ENCODE data around the gene PATZ1. TPM values are rescaled to one million over a fixed set of nuclear protein-coding genes. Genes with fewer than 3 reads are reported as not detected.

The PATZ1 gene
- total and polyA plus RNA-seq, 2 experiments from 2014 or later, result 1.3 to 9.6 TPM

DNA sequence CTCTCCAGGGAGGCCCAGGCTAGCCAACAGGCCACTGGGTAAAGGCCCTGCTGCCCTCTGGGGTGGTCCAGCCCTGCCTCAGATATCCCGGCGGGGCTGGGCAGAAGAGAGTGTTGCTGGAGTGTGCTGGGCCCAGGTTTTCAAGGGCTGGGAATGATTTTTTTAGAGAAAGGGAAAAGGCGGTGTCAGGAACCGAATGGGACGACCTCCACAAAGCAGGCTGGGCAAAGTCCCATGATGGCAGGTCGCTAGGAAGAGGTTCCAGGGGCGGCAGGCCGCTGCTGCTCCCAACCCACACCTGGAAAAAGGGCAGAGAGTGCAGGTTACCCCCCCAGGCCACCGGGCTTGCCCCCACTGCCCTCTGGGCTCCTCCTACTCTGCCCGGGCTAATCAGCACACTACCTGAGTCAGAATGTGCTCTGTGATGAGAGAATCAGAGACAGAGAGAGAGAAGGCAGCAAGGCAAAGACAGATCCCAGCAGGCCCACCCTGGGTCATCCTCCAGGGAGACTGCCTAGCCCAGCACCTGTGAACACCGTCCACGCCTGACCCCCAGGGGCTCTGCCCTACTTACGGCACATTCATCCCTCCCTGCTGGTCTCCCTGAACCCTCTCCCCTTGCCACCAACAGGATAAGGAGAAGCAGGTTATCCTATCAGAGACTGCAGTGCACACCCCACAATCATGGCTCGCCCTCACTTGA is 4.6 kb downstream of the PATZ1 start:
- H3K36me3 ChIP-seq (ENCODE audit: low read depth), result no peaks in the 10 kb centered on the region
- H3K79me2 ChIP-seq (ENCODE audit: insufficient read depth), result no peaks in the 10 kb centered on the region
- H3K27ac ChIP-seq, result no peak overlapping the region
- no peak overlapping the region for H3K4me3 ChIP-seq
- in situ Hi-C loops (cut with MboI), result no loop called here
- no peak for TF ChIP-seq EZH2phosphoT487 (IDR thresholded peaks at IDR 0.05; ENCODE audit: insufficient read depth, low read depth)
- no peak for TF ChIP-seq EZH2 (IDR thresholded peaks at IDR 0.05; ENCODE audit: insufficient read depth, poor library complexity, severe bottlenecking)
- no peak overlapping the region for H3K4me2 ChIP-seq (ENCODE audit: unreplicated experiment)
- H3K9me2 ChIP-seq (ENCODE audit: insufficient read depth), result no peaks in the 10 kb centered on the region
- no peak overlapping the region for H3K9ac ChIP-seq
- H3F3A ChIP-seq (ENCODE audit: insufficient read depth), result peaks cover 6% of the 10 kb centered on the region; the same call in 1 of the 2 replicates
- H2AFZ ChIP-seq, result no peak overlapping the region
- H3K9me3 ChIP-seq (ENCODE audit: low read depth), result no peaks in the 10 kb centered on the region
- WGBS, 2 experiments (ENCODE audit: low coverage in 1 of 2, low lambda C conversion rate in 2 of 2, missing lambda C conversion rate in 2 of 2), result 85 to 86% methylated on average over 14 of the region's 14 CpGs
- no peaks in the 10 kb centered on the region; the same call in 1 of the 2 replicates for H3K4me1 ChIP-seq (ENCODE audit: insufficient read depth)
- no peaks in the 10 kb centered on the region for H4K20me1 ChIP-seq (ENCODE audit: insufficient read depth)
- DNase-seq, result no peak
- no peaks in the 10 kb centered on the region for H3K27me3 ChIP-seq (replicated peaks; ENCODE audit: insufficient read depth)

- Histone ChIP-seq H2AFZ (no peak overlapping the region), H3K36me3 (ENCODE audit: low read depth) (no peaks in the 10 kb centered on the region), H3K9me2 (ENCODE audit: insufficient read depth) (no peaks in the 10 kb centered on the region), H3K9ac (no peak overlapping the region), H3F3A (ENCODE audit: insufficient read depth) (peaks cover 6% of the 10 kb centered on the region; the same call in 1 of the 2 replicates), H3K4me1 (ENCODE audit: insufficient read depth) (no peaks in the 10 kb centered on the region; the same call in 1 of the 2 replicates), H3K27ac (no peak overlapping the region), H3K79me2 (ENCODE audit: insufficient read depth) (no peaks in the 10 kb centered on the region), H4K20me1 (ENCODE audit: insufficient read depth) (no peaks in the 10 kb centered on the region), H3K4me3 (no peak overlapping the region), H3K27me3 (replicated peaks; ENCODE audit: insufficient read depth) (no peaks in the 10 kb centered on the region), H3K4me2 (ENCODE audit: unreplicated experiment) (no peak overlapping the region), H3K9me3 (ENCODE audit: low read depth) (no peaks in the 10 kb centered on the region)
- in situ Hi-C loops (cut with MboI), result no loop called here
- DNase-seq, result no peak
- 14 to 23% methylated on average over 2 of the region's 2 CpGs for WGBS, 2 experiments (ENCODE audit: low coverage in 1 of 2, low lambda C conversion rate in 2 of 2, missing lambda C conversion rate in 2 of 2)
- TF ChIP-seq EZH2 (IDR thresholded peaks at IDR 0.05; ENCODE audit: insufficient read depth, poor library complexity, severe bottlenecking), result no peak
- TF ChIP-seq EZH2phosphoT487 (IDR thresholded peaks at IDR 0.05; ENCODE audit: insufficient read depth, low read depth), result no peak
Observed at GRCh38 chr22:31340765-31341247, 5.3 kb downstream of the PATZ1 start.

DNA sequence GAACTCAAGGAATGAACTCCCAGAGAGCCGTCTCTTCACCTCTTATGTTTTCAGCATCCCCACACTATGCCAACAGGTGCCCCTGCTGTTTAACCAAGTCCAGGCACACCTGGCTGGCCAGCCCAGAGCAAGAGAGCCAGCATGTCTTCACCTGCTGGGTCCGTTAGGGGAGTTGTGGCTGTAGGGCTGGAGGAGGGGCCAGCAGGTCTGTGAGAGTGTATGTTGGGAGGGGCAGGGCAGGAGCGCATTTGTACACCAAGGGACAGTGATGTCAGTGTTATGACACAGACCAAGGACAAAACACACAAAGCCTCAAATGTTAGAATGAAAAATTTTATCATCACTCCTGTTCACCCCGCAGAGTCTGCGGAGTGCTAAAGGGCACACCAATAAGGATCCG is 5.8 kb downstream of the PATZ1 start:
- Histone ChIP-seq H3K9me2 (ENCODE audit: insufficient read depth) (no peaks in the 10 kb centered on the region), H3K9ac (no peak overlapping the region), H3K4me3 (no peak overlapping the region), H3K27ac (no peak overlapping the region), H3K27me3 (replicated peaks; ENCODE audit: insufficient read depth) (no peaks in the 10 kb centered on the region), H3K4me1 (ENCODE audit: insufficient read depth) (no peaks in the 10 kb centered on the region; the same call in 1 of the 2 replicates), H3K79me2 (ENCODE audit: insufficient read depth) (no peaks in the 10 kb centered on the region), H3K4me2 (ENCODE audit: unreplicated experiment) (no peak overlapping the region), H4K20me1 (ENCODE audit: insufficient read depth) (no peaks in the 10 kb centered on the region), H2AFZ (no peak overlapping the region), H3F3A (ENCODE audit: insufficient read depth) (peaks cover 6% of the 10 kb centered on the region; the same call in 1 of the 2 replicates), H3K36me3 (ENCODE audit: low read depth) (no peaks in the 10 kb centered on the region), H3K9me3 (ENCODE audit: low read depth) (no peaks in the 10 kb centered on the region)
- in situ Hi-C loops (cut with MboI), result no loop called here
- no peak for DNase-seq
- TF ChIP-seq EZH2phosphoT487 (IDR thresholded peaks at IDR 0.05; ENCODE audit: insufficient read depth, low read depth) (no peak), EZH2 (IDR thresholded peaks at IDR 0.05; ENCODE audit: insufficient read depth, poor library complexity, severe bottlenecking) (no peak)
- 89% methylated on average over 6 of the region's 6 CpGs for WGBS, 2 experiments (ENCODE audit: low coverage in 1 of 2, low lambda C conversion rate in 2 of 2, missing lambda C conversion rate in 2 of 2)

DNA sequence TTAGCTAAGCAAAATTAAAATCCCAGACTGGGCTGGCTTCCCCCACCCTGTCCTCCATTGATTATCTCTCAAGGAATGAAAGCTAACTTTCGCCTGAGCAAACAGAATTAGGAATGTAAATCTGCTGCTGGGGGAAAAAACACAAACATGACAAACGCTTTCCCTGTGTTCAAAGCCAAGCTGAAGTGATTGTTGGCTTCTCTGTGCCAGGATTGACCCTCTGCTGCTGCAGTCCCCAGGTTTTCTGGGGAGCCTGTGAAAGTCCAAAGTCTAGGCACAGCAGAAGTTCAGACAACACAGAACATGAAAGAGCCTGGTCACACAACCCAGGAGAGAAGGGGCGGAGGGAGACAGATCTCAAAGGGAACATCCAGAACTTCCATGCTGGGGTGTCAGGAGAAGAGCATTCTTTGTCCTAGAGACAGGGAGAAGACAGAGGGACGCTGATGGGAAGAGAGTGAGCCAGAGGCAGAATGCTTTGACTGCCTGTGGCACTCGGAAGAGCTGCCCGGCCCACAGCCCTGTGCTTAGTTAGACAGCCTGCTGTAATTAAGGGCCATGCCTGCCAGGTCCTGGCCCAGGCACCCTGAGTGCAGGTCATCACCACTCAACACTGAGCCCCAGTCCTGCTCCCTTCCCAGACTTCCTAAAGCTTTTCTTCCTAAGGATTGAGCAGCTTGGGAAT is 6.9 kb downstream of the PATZ1 start:
- no peak for DNase-seq
- Histone ChIP-seq H3K4me2 (ENCODE audit: unreplicated experiment) (no peak overlapping the region), H4K20me1 (ENCODE audit: insufficient read depth) (no peaks in the 10 kb centered on the region), H3K27me3 (replicated peaks; ENCODE audit: insufficient read depth) (no peaks in the 10 kb centered on the region), H3K27ac (no peak overlapping the region), H3K36me3 (ENCODE audit: low read depth) (no peaks in the 10 kb centered on the region), H3K9me2 (ENCODE audit: insufficient read depth) (no peaks in the 10 kb centered on the region), H3K9me3 (ENCODE audit: low read depth) (no peaks in the 10 kb centered on the region), H3K9ac (no peak overlapping the region), H3F3A (ENCODE audit: insufficient read depth) (peaks cover 6% of the 10 kb centered on the region; the same call in 1 of the 2 replicates), H3K4me3 (no peak overlapping the region), H3K79me2 (ENCODE audit: insufficient read depth) (no peaks in the 10 kb centered on the region), H2AFZ (no peak overlapping the region), H3K4me1 (ENCODE audit: insufficient read depth) (no peaks in the 10 kb centered on the region; the same call in 1 of the 2 replicates)
- TF ChIP-seq EZH2phosphoT487 (IDR thresholded peaks at IDR 0.05; ENCODE audit: insufficient read depth, low read depth) (no peak), EZH2 (IDR thresholded peaks at IDR 0.05; ENCODE audit: insufficient read depth, poor library complexity, severe bottlenecking) (no peak)
- in situ Hi-C loops (cut with MboI), result no loop called here
- 57% methylated on average over 6 of the region's 6 CpGs for WGBS, 2 experiments (ENCODE audit: low coverage in 1 of 2, low lambda C conversion rate in 2 of 2, missing lambda C conversion rate in 2 of 2)
